HUES48 (cell line): ENCODE data around the gene FGF5.
"Not testable (repeated sequence)": the region's sequence is repeated elsewhere in the genome, so short reads cannot be mapped to it uniquely, and the experiment has no call there.

ENCODE experiments used
- H3K27ac ChIP-seq: one replicate; pipeline ENCODE4 v1.7.0; 2013; ENCODE audit warnings: low read depth, low read length, inconsistent platforms
- H3K27me3 ChIP-seq: 2 replicates; pipeline ENCODE4 v1.6.1; 2013; ENCODE audit warnings: mild to moderate bottlenecking, low read length; ENCODE audit not compliant: control insufficient read depth, insufficient read depth
- H3K36me3 ChIP-seq: 2 replicates; pipeline ENCODE4 v1.6.1; 2013; ENCODE audit warnings: low read length; ENCODE audit not compliant: control insufficient read depth, insufficient read depth
- H3K4me1 ChIP-seq: 2 replicates; pipeline ENCODE4 v1.6.1; 2013; ENCODE audit warnings: mild to moderate bottlenecking, low read length; ENCODE audit not compliant: control insufficient read depth, insufficient read depth
- H3K4me3 ChIP-seq: 2 replicates; pipeline ENCODE4 v1.5.1; 2013; ENCODE audit warnings: mild to moderate bottlenecking, low read depth, low read length
- H3K9ac ChIP-seq: 2 replicates; pipeline ENCODE4 v1.6.1; 2013; ENCODE audit warnings: mild to moderate bottlenecking, low read depth, low read length, moderate library complexity
- H3K9me3 ChIP-seq: 2 replicates; pipeline ENCODE4 v1.6.1; 2013; ENCODE audit warnings: low read length; ENCODE audit not compliant: control insufficient read depth, insufficient read depth

Gene FGF5

GRCh38 chr4:80312124-80312523 is 45.7 kb downstream of the FGF5 start:
- Histone ChIP-seq H3K9me3 (no peaks in the 10 kb centered on the region), H3K4me1 (peaks cover 21% of the 10 kb centered on the region), H3K36me3 (no peaks in the 10 kb centered on the region), H3K27me3 (no peaks in the 10 kb centered on the region), H3K27ac (no peak overlapping the region), H3K9ac (no peak overlapping the region), H3K4me3 (no peak overlapping the region)

GRCh38 chr4:80313627-80314026 is 47.2 kb downstream of the FGF5 start:
- no peaks in the 10 kb centered on the region for H3K27me3 ChIP-seq
- no peaks in the 10 kb centered on the region for H3K9me3 ChIP-seq
- H3K27ac ChIP-seq: no peak overlapping the region
- H3K4me1 ChIP-seq: peaks cover 6% of the 10 kb centered on the region
- no peak overlapping the region for H3K4me3 ChIP-seq
- H3K36me3 ChIP-seq: no peaks in the 10 kb centered on the region
- H3K9ac ChIP-seq: no peak overlapping the region

GRCh38 chr4:80315848-80316247 is 49.4 kb downstream of the FGF5 start:
- H3K27me3 ChIP-seq, H3K9me3 ChIP-seq, H3K27ac ChIP-seq, H3K9ac ChIP-seq, H3K4me1 ChIP-seq, H3K36me3 ChIP-seq, H3K4me3 ChIP-seq: not testable (repeated sequence)

GRCh38 chr4:80321341-80321740 is 54.9 kb downstream of the FGF5 start:
- Histone ChIP-seq H3K36me3 (no peaks in the 10 kb centered on the region), H3K27me3 (no peaks in the 10 kb centered on the region), H3K4me1 (no peaks in the 10 kb centered on the region), H3K27ac (no peak overlapping the region), H3K4me3 (no peak overlapping the region), H3K9ac (no peak overlapping the region), H3K9me3 (no peaks in the 10 kb centered on the region)

GRCh38 chr4:80321776-80322175 is 55.3 kb downstream of the FGF5 start:
- no peaks in the 10 kb centered on the region for H3K27me3 ChIP-seq
- no peak overlapping the region for H3K27ac ChIP-seq
- H3K4me3 ChIP-seq: no peak overlapping the region
- no peak overlapping the region for H3K9ac ChIP-seq
- no peaks in the 10 kb centered on the region for H3K9me3 ChIP-seq
- H3K4me1 ChIP-seq: no peaks in the 10 kb centered on the region
- H3K36me3 ChIP-seq: no peaks in the 10 kb centered on the region

- Histone ChIP-seq H3K27ac (no peak overlapping the region), H3K27me3 (no peaks in the 10 kb centered on the region), H3K9ac (no peak overlapping the region)
Observed at GRCh38 chr4:80322716-80323115, 56.3 kb downstream of the FGF5 start.

GRCh38 chr4:80324171-80324570 is 57.7 kb downstream of the FGF5 start:
- no peaks in the 10 kb centered on the region for H3K9me3 ChIP-seq

More at GRCh38 chr4:80322716-80323115, 56.3 kb downstream of the FGF5 start:
- no peak overlapping the region for H3K4me3 ChIP-seq
- no peaks in the 10 kb centered on the region for H3K4me1 ChIP-seq
- H3K9me3 ChIP-seq: no peaks in the 10 kb centered on the region
- H3K36me3 ChIP-seq: no peaks in the 10 kb centered on the region

GRCh38 chr4:80331693-80332092 is 65.2 kb downstream of the FGF5 start:
- H3K4me1 ChIP-seq: no peaks in the 10 kb centered on the region
- H3K27me3 ChIP-seq: peaks cover 9% of the 10 kb centered on the region
- H3K36me3 ChIP-seq: no peaks in the 10 kb centered on the region
- no peak overlapping the region for H3K9ac ChIP-seq
- H3K9me3 ChIP-seq: no peaks in the 10 kb centered on the region
- H3K27ac ChIP-seq: no peak overlapping the region
- no peak overlapping the region for H3K4me3 ChIP-seq

More at GRCh38 chr4:80324171-80324570, 57.7 kb downstream of the FGF5 start:
- Histone ChIP-seq H3K4me3 (no peak overlapping the region), H3K27me3 (no peaks in the 10 kb centered on the region), H3K4me1 (no peaks in the 10 kb centered on the region), H3K36me3 (no peaks in the 10 kb centered on the region), H3K9ac (no peak overlapping the region), H3K27ac (no peak overlapping the region)

- Histone ChIP-seq H3K9me3 (no peaks in the 10 kb centered on the region), H3K4me1 (no peaks in the 10 kb centered on the region), H3K36me3 (no peaks in the 10 kb centered on the region), H3K4me3 (no peak overlapping the region), H3K27me3 (peaks cover 12% of the 10 kb centered on the region), H3K27ac (no peak overlapping the region), H3K9ac (no peak overlapping the region)
Observed at GRCh38 chr4:80333121-80333520, 66.7 kb downstream of the FGF5 start.

GRCh38 chr4:80334568-80334967 is 68.1 kb downstream of the FGF5 start:
- Histone ChIP-seq H3K4me1 (no peaks in the 10 kb centered on the region), H3K36me3 (no peaks in the 10 kb centered on the region), H3K9me3 (no peaks in the 10 kb centered on the region), H3K9ac (no peak overlapping the region), H3K27ac (no peak overlapping the region), H3K4me3 (no peak overlapping the region), H3K27me3 (peaks cover 12% of the 10 kb centered on the region)

- Histone ChIP-seq H3K9ac (no peak overlapping the region), H3K27ac (no peak overlapping the region), H3K4me3 (peak overlapping the region; percentile 68), H3K4me1 (no peaks in the 10 kb centered on the region), H3K27me3 (peaks cover 12% of the 10 kb centered on the region), H3K36me3 (no peaks in the 10 kb centered on the region), H3K9me3 (no peaks in the 10 kb centered on the region)
Observed at GRCh38 chr4:80335226-80335553, 68.7 kb downstream of the FGF5 start.
